HG03442 (cell line): ENCODE data around the gene CDC42BPA.

Experiments used
- ATAC-seq: cut with Tn5 transposase; IDR thresholded peaks from one replicate; pipeline ENCODE4 v1.9.1; 2021; ENCODE audit warnings: mild to moderate bottlenecking, moderate library complexity; ENCODE audit not compliant: unreplicated experiment

Gene CDC42BPA

DNA sequence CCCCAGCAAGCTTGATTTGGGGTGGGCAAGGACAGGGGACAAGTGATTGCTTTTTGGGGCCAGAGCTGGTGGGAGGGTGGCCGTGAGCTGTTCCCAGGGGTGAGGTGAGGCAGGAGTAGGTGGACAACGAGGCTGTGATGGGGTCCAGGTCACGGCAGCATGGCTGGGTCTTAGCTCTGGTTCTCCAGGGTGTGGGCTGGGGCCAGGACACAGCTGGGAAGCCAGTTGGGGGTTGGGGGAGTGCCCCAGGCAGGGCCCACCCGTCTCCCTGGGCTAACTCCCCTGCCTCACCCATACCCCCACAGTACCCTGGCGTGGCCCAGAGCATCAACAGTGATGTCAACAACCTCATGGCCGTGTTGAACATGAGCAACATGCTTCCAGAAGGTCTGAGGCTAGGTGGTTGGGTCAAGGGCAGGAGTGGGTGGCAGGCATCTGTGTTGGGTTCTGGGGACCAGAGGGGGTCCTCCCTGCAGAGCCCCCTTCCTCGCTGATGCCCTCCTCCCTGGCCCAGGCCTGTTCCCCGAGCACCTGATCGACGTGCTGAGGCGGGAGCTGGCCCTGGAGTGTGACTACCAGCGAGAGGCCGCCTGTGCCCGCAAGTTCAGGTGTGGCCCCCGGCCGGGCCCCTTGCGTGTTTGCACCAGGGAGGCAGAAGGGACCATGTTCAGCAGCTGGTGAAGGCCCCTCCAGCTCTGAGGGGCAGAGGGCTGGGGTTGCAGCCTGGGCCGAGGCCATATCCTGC lies 334.9 kb downstream of the CDC42BPA start:
- ATAC-seq, result no peak

DNA sequence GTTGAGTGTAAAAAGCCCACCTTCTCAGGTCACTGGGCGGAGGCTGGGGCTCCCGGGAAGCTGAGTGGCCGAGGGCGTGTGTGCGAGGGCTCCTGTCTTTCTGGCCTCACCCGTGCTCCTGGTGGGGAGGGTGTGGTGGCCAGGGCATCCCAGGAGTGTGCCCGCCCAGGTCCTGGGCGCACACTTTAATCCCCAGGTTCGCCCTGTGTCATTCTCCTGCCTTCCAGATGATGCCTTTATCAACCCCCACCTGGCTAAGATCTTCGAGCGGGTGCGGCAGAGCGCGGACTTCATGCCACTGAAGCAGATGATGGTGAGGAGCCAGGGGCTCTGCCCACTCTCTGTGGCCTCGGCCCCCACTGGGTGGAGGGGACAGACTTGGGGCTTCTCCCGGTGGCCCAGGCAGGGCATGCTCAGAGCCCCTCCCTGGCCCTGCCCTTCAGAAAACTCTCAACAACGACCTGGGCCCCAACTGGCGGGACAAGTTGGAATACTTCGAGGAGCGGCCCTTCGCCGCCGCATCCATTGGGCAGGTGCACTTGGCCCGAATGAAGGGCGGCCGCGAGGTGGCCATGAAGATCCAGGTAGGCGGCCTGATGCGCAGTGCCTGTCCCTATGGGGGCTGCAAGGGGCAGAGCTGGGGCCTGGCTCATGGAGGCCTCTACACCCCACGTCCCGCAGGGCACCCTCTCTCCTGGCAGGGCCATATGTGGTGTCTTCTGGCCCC lies 335.7 kb downstream of the CDC42BPA start:
- no peak for ATAC-seq

GRCh38 chr1:226981838-226982237 lies 336.5 kb downstream of the CDC42BPA start:
- no peak for ATAC-seq

DNA sequence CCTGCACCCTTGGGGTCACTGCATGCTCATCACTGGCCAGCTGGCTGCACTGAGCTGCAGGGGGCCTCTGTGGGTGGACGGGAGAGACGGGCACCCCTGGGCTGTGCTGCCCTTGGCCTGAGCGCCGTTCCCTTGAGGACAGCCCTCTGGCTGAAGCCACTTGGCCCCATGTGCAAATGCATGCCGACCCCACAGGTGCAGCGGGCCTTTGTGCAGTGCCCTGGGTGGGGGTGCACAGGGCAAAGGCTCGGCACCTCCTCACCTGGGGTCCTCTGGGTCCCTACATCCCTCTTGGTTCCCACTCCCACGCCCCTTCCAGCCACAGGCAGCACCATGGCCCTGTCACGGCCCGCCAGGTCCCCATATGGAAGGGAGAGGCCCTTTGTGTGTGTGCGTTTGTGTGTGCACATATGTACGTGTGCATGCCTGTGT lies 336.9 kb downstream of the CDC42BPA start:
- no peak for ATAC-seq

DNA sequence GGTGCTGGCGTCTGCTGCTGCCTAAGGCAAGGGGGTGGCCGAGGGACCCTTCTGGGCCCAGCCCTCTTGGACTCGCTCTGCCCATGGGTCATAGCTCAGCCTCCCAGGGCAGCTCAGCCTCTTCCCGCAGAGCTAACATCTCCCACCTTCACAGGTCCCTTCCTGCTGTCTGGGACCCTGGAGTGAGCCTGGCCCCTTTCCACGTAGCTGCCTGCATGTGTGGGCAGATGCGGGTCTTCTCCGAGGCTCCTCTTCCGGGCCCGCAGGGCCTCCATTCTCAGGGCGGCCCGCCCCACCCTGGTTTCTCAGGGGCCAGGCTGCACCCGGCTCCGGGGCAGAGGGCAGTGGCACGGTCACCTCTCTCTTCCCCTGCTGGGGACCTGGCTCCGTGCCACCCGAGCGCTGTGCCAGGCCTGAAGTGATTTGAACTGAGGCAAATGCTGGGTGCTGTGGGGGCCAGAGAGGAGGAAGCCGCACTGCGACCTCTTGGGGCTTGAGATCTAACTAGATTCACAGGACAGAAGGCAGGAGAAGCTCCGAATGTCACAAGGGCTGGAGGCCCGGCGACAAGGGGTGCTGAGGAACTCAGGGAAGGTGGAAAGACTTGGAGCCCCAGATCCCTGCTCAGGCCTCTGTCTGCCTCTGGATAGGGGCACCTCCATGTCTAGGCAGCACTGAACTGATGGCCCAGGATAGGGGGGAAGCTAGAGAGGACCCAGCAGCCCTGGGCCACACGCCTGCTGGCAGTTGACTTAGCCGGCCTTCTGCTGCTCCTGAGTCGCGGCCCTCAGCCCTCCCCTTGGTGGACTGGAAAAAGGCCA lies 337.5 kb downstream of the CDC42BPA start:
- no peak for ATAC-seq

DNA sequence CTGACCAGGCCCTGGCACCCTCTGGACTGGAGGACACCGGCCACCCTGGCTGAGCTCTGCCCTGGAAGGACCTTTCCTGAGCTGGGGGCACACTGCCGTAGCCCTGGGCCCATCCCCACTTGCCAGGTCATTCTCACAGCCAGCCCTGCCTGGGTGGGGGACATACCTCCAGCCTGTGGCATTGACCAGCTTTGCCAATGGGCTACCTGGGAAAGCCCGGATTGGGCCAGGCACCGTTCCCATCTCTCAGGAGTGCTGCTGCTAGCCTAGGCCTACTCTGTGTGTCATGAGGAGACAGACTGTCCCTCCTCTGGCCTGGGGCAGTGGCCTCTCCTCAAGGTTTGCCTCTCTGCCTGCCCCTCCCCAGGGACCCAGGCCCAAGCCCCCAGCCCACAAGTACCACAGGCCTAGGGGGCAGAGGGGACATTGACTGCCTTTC lies 338.2 kb downstream of the CDC42BPA start:
- no peak for ATAC-seq

GRCh38 chr1:226979517-226980121 lies 338.7 kb downstream of the CDC42BPA start:
- ATAC-seq, result no peak

GRCh38 chr1:226979115-226979516 lies 339.2 kb downstream of the CDC42BPA start:
- ATAC-seq, result no peak

GRCh38 chr1:226978432-226979114 lies 339.7 kb downstream of the CDC42BPA start:
- no peak for ATAC-seq

DNA sequence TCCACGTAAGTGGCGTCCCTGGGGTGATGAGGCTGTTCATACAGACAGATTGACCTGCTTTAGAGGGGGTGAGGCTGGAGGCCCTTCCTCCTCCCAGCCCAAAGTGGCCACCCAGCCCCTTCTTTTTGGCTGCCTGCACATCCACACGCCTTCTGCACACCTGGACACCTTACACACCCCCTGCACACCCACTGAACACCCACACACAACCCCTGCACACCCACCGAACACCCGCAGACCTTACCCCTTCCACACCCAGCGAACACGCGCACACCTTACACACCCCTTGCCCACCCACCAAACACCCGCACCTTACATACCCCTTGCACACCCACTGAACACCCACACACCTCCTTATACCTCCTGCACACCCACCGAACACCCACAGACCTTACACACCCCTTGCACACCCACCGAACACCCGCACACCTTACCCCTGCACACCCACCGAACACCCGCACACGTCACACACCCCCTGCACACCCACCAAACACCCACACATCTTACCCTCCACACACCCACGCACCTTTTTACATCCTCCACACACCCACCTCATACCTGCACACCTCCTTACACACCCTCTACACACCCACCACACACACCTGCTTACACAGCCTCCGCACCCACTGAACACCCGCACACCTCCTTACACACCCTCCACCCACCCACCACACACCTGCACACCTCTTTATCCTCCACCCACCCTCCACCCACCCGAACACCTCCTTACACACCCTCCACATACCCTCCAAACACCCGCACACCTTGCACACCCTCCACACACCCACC lies 340.5 kb downstream of the CDC42BPA start:
- no peak for ATAC-seq

DNA sequence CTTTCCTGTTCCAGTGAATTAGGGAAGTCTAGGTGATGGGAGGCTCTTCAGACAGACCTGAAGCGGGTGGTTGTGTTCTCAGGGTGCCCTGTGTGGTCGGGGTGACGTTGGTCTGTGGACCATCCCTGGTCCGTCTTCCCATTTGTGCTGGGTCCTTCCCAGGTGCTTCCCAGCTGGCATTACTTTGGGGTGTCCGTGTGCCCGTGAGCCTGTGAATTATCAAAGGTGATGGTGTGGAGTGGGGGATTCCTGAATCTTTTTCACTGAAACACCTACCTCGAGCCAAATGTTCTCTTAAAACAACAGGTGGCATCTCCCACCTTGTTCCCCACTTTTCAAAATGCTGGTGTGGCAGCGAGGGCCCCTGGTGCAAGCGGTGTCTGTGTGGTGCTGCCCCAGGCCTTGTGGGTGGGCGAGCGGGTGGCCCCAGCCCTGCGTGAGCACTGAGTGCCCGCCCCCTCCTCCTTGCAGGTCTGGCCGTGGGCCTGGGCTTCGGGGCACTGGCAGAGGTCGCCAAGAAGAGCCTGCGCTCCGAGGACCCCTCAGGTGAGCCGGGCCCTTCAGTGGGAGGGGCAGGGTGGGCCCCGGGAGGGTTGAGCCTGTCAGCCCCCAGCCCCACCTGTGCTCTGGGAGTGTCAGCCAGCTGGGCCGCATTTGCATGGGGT lies 341.2 kb downstream of the CDC42BPA start:
- no peak for ATAC-seq

- ATAC-seq, result no peak
Observed at GRCh38 chr1:226976276-226976977, 341.9 kb downstream of the CDC42BPA start.

GRCh38 chr1:226975259-226976250 lies 342.7 kb downstream of the CDC42BPA start:
- ATAC-seq, result no peak

DNA sequence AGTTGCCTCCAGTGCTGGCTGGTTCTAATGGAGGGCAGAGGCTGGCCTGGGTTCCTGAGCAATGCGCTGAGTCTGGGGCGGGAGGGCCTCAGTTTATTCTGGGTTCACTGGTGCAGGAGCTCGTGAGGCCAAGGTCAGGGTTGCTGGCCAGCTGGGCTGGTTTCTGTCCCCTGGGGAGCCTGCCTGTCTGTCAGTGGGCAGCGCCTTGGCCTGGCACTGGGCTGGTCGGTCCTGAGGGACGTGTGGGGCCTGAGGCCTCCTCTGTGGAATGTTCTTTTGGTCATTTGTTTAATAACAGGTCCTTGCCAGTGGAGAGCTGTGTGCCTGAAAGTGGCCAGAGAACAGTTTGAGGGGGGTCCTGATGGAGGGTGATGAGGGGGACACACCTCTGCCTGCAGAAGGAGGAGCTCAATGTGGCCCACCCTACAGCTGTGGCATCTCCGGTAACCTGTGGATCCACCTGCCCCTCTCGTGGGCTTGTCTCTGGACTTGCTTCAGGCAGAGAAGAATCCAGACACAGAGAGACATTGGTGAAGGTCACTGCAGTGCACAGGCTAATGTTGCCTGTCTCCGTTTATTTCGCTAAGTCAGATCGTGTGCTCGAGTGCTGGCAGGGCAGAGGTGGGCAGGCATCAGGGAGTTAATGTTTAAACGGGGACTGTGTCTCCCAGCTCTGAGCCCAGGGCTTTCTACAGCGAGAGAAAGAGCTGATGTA lies 343.6 kb downstream of the CDC42BPA start:
- no peak for ATAC-seq

GRCh38 chr1:226973898-226974543 lies 344.3 kb downstream of the CDC42BPA start:
- ATAC-seq, result no peak

DNA sequence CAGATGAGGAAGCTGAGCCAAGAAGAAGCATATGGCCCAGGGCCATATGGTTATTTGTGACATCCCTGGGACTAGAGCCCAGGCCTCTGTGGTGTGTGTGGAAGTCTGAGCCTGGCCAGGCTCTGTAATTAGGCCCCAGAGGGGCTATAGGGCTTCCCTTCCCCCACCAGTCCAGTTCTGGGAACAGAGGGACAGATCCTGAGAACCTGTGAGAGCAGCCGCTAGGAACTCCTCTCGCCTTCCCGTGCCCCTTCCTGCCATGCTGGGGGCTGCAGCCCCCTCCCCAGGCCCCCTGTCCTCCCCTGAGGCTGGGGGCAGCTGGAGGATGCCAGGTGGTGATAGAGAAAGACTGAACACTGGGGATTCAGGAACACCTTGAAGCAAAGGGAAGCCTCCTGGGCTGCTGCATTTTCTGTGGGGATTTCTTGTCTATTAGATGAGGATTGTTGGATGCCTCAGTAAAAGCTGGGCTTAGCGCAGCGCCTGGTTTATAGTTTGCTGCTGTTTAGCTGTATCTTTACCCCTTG lies 344.9 kb downstream of the CDC42BPA start:
- no peak for ATAC-seq
